Measurements from ENCODE around the gene GUCD1.

DNA sequence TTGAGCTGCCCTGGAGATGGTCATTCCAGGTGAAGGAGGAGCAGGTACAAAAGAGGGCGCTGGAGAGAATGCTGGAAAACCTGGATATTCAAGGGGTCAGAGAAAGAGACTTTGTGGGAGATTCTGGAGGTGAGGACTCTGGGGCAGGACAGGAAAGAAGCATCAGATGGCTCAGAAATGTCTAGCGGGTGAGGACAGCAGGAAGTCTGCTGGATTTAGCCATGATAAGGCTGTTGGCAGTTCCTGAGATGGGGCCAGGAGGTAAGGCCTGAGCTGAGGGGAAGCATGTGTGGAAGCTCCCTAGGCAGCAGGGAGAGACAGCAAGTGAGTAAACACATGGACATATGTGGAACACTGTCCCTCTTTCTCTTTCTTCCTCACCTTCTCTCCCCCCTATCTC is 58.3 kb downstream of the GUCD1 start:
- TF ChIP-seq CTCF (IDR thresholded peaks at IDR 0.05; ENCODE audit: insufficient read depth, low read depth, low read length) (no peak), EZH2 (IDR thresholded peaks at IDR 0.05; ENCODE audit: insufficient read depth, low read length) (no peak)

Data from astrocyte (in vitro differentiated cells and primary cell).